ENCODE data around the gene SLC35F3.

GRCh38 chr1:234217316-234217840 lies 312.9 kb downstream of the SLC35F3 start:
- TF ChIP-seq, protein P1, sequence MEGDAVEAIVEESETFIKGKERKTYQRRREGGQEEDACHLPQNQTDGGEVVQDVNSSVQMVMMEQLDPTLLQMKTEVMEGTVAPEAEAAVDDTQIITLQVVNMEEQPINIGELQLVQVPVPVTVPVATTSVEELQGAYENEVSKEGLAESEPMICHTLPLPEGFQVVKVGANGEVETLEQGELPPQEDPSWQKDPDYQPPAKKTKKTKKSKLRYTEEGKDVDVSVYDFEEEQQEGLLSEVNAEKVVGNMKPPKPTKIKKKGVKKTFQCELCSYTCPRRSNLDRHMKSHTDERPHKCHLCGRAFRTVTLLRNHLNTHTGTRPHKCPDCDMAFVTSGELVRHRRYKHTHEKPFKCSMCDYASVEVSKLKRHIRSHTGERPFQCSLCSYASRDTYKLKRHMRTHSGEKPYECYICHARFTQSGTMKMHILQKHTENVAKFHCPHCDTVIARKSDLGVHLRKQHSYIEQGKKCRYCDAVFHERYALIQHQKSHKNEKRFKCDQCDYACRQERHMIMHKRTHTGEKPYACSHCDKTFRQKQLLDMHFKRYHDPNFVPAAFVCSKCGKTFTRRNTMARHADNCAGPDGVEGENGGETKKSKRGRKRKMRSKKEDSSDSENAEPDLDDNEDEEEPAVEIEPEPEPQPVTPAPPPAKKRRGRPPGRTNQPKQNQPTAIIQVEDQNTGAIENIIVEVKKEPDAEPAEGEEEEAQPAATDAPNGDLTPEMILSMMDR (conservative IDR thresholded peaks at IDR 0.05; ENCODE audit: low read depth, low read length) = no peak
- no peak for TF ChIP-seq EZH2 (IDR thresholded peaks at IDR 0.05; ENCODE audit: borderline replicate concordance, low read depth, low read length, poor library complexity, severe bottlenecking)
